ENCODE data around the gene GTPBP6. TPM values are rescaled to one million over a fixed set of nuclear protein-coding genes. Genes with fewer than 3 reads are reported as not detected.
A peak's percentile ranks its signal among the peaks of the same experiment; 100 is the strongest.

GTPBP6 gene, protein sequence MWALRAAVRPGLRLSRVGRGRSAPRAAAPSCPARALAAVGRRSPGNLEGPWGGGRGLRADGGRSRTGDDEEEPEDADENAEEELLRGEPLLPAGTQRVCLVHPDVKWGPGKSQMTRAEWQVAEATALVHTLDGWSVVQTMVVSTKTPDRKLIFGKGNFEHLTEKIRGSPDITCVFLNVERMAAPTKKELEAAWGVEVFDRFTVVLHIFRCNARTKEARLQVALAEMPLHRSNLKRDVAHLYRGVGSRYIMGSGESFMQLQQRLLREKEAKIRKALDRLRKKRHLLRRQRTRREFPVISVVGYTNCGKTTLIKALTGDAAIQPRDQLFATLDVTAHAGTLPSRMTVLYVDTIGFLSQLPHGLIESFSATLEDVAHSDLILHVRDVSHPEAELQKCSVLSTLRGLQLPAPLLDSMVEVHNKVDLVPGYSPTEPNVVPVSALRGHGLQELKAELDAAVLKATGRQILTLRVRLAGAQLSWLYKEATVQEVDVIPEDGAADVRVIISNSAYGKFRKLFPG
- 15.5 and 20.4 TPM in 2 replicates for polyA plus RNA-seq (2011; rRNA removed)
- polyA minus RNA-seq (2011; rRNA and poly(A)+ RNA removed) = 6.5 and 9.2 TPM in 2 replicates

GRCh38 chrX:318739-319578, at the start of gene GTPBP6:
TSS of gene GTPBP6 (minus strand) at chrX:318796. CDS start at chrX:318787, 9 bp downstream.
- ChIA-PET CTCF (no interaction called here), POLR2A (no interaction called here)
- H3K27ac ChIP-seq (ENCODE audit: low read depth, low read length) = peak within 1 kb of the TSS; percentile 86
- H3K9me3 ChIP-seq (ENCODE audit: control insufficient read depth, insufficient read depth, low read length) = peaks cover 10% of the 10 kb centered on the region; the same call in 1 of the 2 replicates
- peak; percentile 99 for DNase-seq (ENCODE audit: low read depth, low spot score)
- TF ChIP-seq, protein P1, sequence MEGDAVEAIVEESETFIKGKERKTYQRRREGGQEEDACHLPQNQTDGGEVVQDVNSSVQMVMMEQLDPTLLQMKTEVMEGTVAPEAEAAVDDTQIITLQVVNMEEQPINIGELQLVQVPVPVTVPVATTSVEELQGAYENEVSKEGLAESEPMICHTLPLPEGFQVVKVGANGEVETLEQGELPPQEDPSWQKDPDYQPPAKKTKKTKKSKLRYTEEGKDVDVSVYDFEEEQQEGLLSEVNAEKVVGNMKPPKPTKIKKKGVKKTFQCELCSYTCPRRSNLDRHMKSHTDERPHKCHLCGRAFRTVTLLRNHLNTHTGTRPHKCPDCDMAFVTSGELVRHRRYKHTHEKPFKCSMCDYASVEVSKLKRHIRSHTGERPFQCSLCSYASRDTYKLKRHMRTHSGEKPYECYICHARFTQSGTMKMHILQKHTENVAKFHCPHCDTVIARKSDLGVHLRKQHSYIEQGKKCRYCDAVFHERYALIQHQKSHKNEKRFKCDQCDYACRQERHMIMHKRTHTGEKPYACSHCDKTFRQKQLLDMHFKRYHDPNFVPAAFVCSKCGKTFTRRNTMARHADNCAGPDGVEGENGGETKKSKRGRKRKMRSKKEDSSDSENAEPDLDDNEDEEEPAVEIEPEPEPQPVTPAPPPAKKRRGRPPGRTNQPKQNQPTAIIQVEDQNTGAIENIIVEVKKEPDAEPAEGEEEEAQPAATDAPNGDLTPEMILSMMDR (IDR thresholded peaks at IDR 0.05; ENCODE audit: low read depth, low read length) = peak; percentile 28
- H3K4me3 ChIP-seq (ENCODE audit: low read depth, low read length) = peak within 1 kb of the TSS; percentile 90
- H3K27me3 ChIP-seq (ENCODE audit: control insufficient read depth, insufficient read depth, low read length) = no peaks in the 10 kb centered on the region

- Histone ChIP-seq H3K27me3 (ENCODE audit: control insufficient read depth, insufficient read depth, low read length) (peaks cover 2% of the 10 kb centered on the region), H3K27ac (ENCODE audit: low read depth, low read length) (no peak overlapping the region), H3K9me3 (ENCODE audit: control insufficient read depth, insufficient read depth, low read length) (peaks cover 15% of the 10 kb centered on the region), H3K4me3 (ENCODE audit: low read depth, low read length) (no peak overlapping the region)
- no peak for DNase-seq (ENCODE audit: low read depth, low spot score)
- TF ChIP-seq, protein P1 (IDR thresholded peaks at IDR 0.05; ENCODE audit: low read depth, low read length) = no peak
- ChIA-PET CTCF (no interaction called here), POLR2A (no interaction called here)
Measured at GRCh38 chrX:367866-368265, 49.3 kb upstream of the GTPBP6 start.

DNA sequence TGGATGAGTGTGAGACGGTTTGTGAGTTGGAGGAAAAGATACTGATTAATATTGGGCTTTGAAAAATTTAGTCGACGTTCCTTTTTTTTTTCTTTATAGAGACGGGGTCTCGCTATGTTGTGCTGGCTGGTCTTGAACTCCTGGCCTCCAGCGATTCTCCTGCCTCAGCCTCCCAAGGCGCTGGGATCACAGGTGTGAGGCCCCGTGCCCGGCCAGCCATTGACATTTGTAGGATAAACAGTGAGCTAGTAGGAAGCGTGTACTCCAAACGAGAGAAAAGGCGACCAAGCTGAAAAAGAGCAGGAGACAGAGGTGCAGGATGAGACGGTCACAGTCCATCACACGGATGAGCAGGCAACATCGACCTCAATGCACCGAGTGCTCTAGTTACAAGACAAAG, 48.8 kb upstream of the GTPBP6 start:
- ChIA-PET CTCF (no interaction called here), POLR2A (no interaction called here)
- DNase-seq (ENCODE audit: low read depth, low spot score) = no peak
- Histone ChIP-seq H3K27ac (ENCODE audit: low read depth, low read length) (no peak overlapping the region), H3K27me3 (ENCODE audit: control insufficient read depth, insufficient read depth, low read length) (peaks cover 2% of the 10 kb centered on the region), H3K9me3 (ENCODE audit: control insufficient read depth, insufficient read depth, low read length) (peaks cover 20% of the 10 kb centered on the region), H3K4me3 (ENCODE audit: low read depth, low read length) (no peak overlapping the region)
- TF ChIP-seq, protein P1 (IDR thresholded peaks at IDR 0.05; ENCODE audit: low read depth, low read length) = no peak

DNA sequence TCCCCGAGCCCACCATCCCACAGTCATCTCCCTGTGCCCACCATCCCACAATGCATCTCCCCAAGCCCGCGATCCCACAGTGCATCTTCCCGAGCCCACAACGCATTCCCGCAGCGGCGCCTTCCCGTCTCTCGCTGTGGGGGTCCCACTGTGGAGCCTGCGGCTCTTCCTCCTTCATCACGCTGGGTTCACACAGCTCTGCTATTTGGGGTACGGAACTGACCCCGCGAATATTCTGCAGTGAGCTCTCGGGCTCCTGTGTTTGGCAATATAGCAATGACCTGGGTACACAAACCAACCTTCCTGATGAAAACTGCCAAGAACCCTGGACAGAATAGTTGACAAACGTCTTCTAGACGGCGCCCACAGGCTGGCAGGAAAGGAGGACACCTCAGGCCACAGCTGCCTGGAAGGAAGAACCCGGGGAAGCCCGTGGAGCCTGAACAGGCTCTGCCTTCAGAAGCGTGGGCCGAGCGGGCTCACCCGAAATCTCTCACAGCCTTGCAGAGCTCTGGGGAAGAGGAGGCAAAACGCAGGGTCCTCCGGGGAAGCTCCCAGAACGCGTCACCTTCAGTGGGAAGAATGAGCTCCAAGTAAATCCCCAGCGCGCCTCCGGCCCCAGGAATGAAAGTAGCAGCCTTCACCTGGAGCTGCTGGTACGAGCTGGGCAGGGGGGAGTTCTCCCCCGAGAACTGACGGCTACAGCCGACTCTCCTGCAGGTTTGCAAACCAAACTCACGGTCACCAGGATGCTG, 45.2 kb upstream of the GTPBP6 start:
- Histone ChIP-seq H3K27me3 (ENCODE audit: control insufficient read depth, insufficient read depth, low read length) (no peaks in the 10 kb centered on the region), H3K4me3 (ENCODE audit: low read depth, low read length) (no peak overlapping the region), H3K27ac (ENCODE audit: low read depth, low read length) (no peak overlapping the region), H3K9me3 (ENCODE audit: control insufficient read depth, insufficient read depth, low read length) (peaks cover 47% of the 10 kb centered on the region)
- ChIA-PET CTCF (no interaction called here), POLR2A (no interaction called here)
- TF ChIP-seq, protein P1 (IDR thresholded peaks at IDR 0.05; ENCODE audit: low read depth, low read length) = no peak
- no peak for DNase-seq (ENCODE audit: low read depth, low spot score)
